Adipocyte (in vitro differentiated cells): Measurements from ENCODE around the gene TUBGCP3.

ENCODE experiments used
- DNase-seq: peaks from one replicate; pipeline ENCODE4 v3.0.0-alpha.2; 2015; ENCODE audit warnings: low read depth
- H3K27me3 ChIP-seq: replicated peaks from 2 replicates; pipeline ENCODE4 v1.7.0; 2013; ENCODE audit warnings: mild to moderate bottlenecking, low read length, moderate library complexity; ENCODE audit not compliant: control insufficient read depth, insufficient read depth
- H3K36me3 ChIP-seq: 2 replicates; pipeline ENCODE4 v1.7.0; 2013; ENCODE audit warnings: low read length, mild to moderate bottlenecking, moderate library complexity; ENCODE audit not compliant: control insufficient read depth, insufficient read depth, severe bottlenecking
- H3K4me1 ChIP-seq: 2 replicates; pipeline ENCODE4 v1.7.0; 2013; ENCODE audit warnings: mild to moderate bottlenecking, low read length, moderate library complexity; ENCODE audit not compliant: control insufficient read depth, insufficient read depth
- H3K4me3 ChIP-seq: 2 replicates; pipeline ENCODE4 v1.7.0; 2013; ENCODE audit warnings: mild to moderate bottlenecking, low read length, moderate library complexity
- H3K9ac ChIP-seq: 2 replicates; pipeline ENCODE4 v1.7.0; 2013; ENCODE audit warnings: mild to moderate bottlenecking, low read length, moderate library complexity
- H3K9me3 ChIP-seq: 2 replicates; pipeline ENCODE4 v1.7.0; 2013; ENCODE audit warnings: mild to moderate bottlenecking, low read length, moderate library complexity; ENCODE audit not compliant: control insufficient read depth

Gene TUBGCP3

GRCh38 chr13:112521073-112521685 lies 66.8 kb downstream of the TUBGCP3 start:
- no peak for DNase-seq
- Histone ChIP-seq H3K4me1 (no peaks in the 10 kb centered on the region), H3K9me3 (no peaks in the 10 kb centered on the region), H3K4me3 (no peak overlapping the region), H3K27me3 (no peaks in the 10 kb centered on the region), H3K36me3 (peaks cover 40% of the 10 kb centered on the region), H3K9ac (no peak overlapping the region)

- Histone ChIP-seq H3K27me3 (no peaks in the 10 kb centered on the region), H3K9ac (no peak overlapping the region), H3K4me3 (no peak overlapping the region), H3K36me3 (peaks cover 49% of the 10 kb centered on the region), H3K9me3 (no peaks in the 10 kb centered on the region), H3K4me1 (no peaks in the 10 kb centered on the region)
- DNase-seq = no peak
Measured at GRCh38 chr13:112519517-112520060, 68.4 kb downstream of the TUBGCP3 start.

- no peak overlapping the region for H3K9ac ChIP-seq
- no peak overlapping the region for H3K4me3 ChIP-seq
- H3K4me1 ChIP-seq = no peaks in the 10 kb centered on the region
- no peaks in the 10 kb centered on the region for H3K9me3 ChIP-seq
- peaks cover 48% of the 10 kb centered on the region for H3K36me3 ChIP-seq
- H3K27me3 ChIP-seq = no peaks in the 10 kb centered on the region
- no peak for DNase-seq
Measured at GRCh38 chr13:112516218-112516617, 71.7 kb downstream of the TUBGCP3 start.

- Histone ChIP-seq H3K4me1 (no peaks in the 10 kb centered on the region), H3K4me3 (no peak overlapping the region), H3K9me3 (no peaks in the 10 kb centered on the region), H3K9ac (no peak overlapping the region), H3K27me3 (no peaks in the 10 kb centered on the region), H3K36me3 (peaks cover 35% of the 10 kb centered on the region)
- no peak for DNase-seq
Measured at GRCh38 chr13:112513761-112514160, 74.2 kb downstream of the TUBGCP3 start.

GRCh38 chr13:112510987-112511685 lies 76.8 kb downstream of the TUBGCP3 start:
- Histone ChIP-seq H3K9me3 (no peaks in the 10 kb centered on the region), H3K36me3 (peaks cover 29% of the 10 kb centered on the region), H3K27me3 (no peaks in the 10 kb centered on the region), H3K4me1 (no peaks in the 10 kb centered on the region), H3K4me3 (no peak overlapping the region), H3K9ac (no peak overlapping the region)
- DNase-seq = no peak

GRCh38 chr13:112510002-112510780 lies 77.8 kb downstream of the TUBGCP3 start:
- Histone ChIP-seq H3K36me3 (peaks cover 27% of the 10 kb centered on the region), H3K4me1 (no peaks in the 10 kb centered on the region), H3K4me3 (no peak overlapping the region), H3K9me3 (no peaks in the 10 kb centered on the region), H3K27me3 (no peaks in the 10 kb centered on the region), H3K9ac (no peak overlapping the region)
- DNase-seq = peak; percentile 58

- no peak overlapping the region for H3K4me3 ChIP-seq
- H3K27me3 ChIP-seq = no peaks in the 10 kb centered on the region
- H3K36me3 ChIP-seq = peaks cover 26% of the 10 kb centered on the region
- H3K4me1 ChIP-seq = no peaks in the 10 kb centered on the region
- no peaks in the 10 kb centered on the region for H3K9me3 ChIP-seq
- no peak for DNase-seq
- H3K9ac ChIP-seq = no peak overlapping the region
Measured at GRCh38 chr13:112509190-112509589, 78.8 kb downstream of the TUBGCP3 start.

GRCh38 chr13:112506046-112506445 lies 81.9 kb downstream of the TUBGCP3 start:
- no peak overlapping the region for H3K9ac ChIP-seq
- no peak overlapping the region for H3K4me3 ChIP-seq
- H3K4me1 ChIP-seq = no peaks in the 10 kb centered on the region
- DNase-seq = no peak
- peaks cover 41% of the 10 kb centered on the region for H3K36me3 ChIP-seq
- H3K27me3 ChIP-seq = no peaks in the 10 kb centered on the region
- H3K9me3 ChIP-seq = no peaks in the 10 kb centered on the region

GRCh38 chr13:112496166-112496565 lies 91.8 kb downstream of the TUBGCP3 start:
- no peaks in the 10 kb centered on the region for H3K27me3 ChIP-seq
- no peak overlapping the region for H3K4me3 ChIP-seq
- no peak for DNase-seq
- no peaks in the 10 kb centered on the region for H3K4me1 ChIP-seq
- no peak overlapping the region for H3K9ac ChIP-seq
- H3K36me3 ChIP-seq = peaks cover 28% of the 10 kb centered on the region
- no peaks in the 10 kb centered on the region for H3K9me3 ChIP-seq

GRCh38 chr13:112495465-112495864 lies 92.5 kb downstream of the TUBGCP3 start:
- H3K9ac ChIP-seq = no peak overlapping the region
- H3K27me3 ChIP-seq = no peaks in the 10 kb centered on the region
- H3K4me1 ChIP-seq = no peaks in the 10 kb centered on the region
- no peaks in the 10 kb centered on the region for H3K9me3 ChIP-seq
- H3K4me3 ChIP-seq = no peak overlapping the region
- no peak for DNase-seq
- H3K36me3 ChIP-seq = peaks cover 28% of the 10 kb centered on the region

- H3K9ac ChIP-seq = no peak overlapping the region
- H3K27me3 ChIP-seq = no peaks in the 10 kb centered on the region
- no peak overlapping the region for H3K4me3 ChIP-seq
- no peak for DNase-seq
- H3K4me1 ChIP-seq = no peaks in the 10 kb centered on the region
- H3K36me3 ChIP-seq = peaks cover 16% of the 10 kb centered on the region
- no peaks in the 10 kb centered on the region for H3K9me3 ChIP-seq
Measured at GRCh38 chr13:112489199-112489598, 98.8 kb downstream of the TUBGCP3 start.
